Measurements from ENCODE around the gene ERMN.

Gene ERMN

DNA sequence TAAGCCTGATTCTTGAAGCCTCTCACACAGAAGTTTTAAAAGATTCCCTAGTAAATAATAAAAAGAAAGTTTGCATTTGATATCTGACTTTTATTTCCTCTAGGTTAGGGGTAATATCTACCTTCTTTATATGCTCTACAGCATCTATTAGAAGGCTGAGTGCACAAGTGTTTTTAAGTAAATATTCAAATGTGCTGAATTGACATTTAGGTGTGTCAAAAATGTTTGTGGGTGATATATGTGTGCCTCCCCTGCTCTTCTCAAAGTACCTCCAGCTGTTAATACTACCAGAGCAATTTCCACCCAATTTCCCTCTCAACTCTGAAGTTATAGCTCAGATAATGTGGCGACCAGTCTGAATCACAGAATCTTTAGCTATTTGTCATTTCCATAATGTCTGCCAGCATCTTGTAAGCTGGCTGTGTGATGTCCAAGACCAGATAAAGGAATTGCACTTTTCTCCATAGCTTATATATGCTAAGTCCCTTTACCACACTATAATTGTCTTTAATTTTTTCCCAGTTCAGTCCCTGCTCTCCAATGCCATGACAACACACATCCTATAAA, 24.4 kb upstream of the ERMN start:
- TF ChIP-seq ARNTL (CRISPR knock-in tag; IDR thresholded peaks at IDR 0.05; ENCODE audit: borderline replicate concordance, low read depth) (no peak), RARB (CRISPR knock-in tag; IDR thresholded peaks at IDR 0.05) (no peak), ESRRG (CRISPR knock-in tag; IDR thresholded peaks at IDR 0.05) (no peak)
- no peak for ATAC-seq

DNA sequence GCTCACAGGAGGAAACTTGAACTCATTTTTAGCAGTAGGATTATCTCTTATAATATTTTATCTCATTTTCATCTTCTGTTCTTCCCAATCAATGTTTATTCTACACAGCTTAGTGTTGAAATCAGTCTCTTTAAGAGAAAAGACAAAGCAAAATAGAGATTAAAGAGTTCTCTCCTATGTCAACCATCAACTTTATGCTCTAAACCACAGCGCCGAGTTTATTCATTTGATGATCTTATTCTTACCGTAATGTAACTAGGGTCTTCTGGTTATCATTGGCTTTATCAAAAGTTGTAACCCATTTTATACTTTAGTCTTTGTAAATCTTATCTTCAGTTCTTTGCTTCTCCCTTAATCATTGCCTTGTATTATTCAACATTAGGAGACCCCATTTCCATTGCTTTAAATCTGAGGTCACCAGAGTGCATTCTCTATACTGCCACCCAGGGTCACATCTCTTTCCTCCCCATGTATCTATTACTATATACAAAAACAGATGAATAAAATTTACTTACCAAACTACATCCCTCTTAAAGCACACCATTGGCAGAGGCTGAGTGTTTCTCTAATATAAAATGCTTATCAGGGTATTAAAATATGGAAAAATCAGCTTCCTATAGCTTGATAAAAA, 22.8 kb upstream of the ERMN start:
- no peak for ATAC-seq
- TF ChIP-seq ZNF8 (CRISPR knock-in tag; IDR thresholded peaks at IDR 0.05), result no peak
- TF ChIP-seq, protein P1, sequence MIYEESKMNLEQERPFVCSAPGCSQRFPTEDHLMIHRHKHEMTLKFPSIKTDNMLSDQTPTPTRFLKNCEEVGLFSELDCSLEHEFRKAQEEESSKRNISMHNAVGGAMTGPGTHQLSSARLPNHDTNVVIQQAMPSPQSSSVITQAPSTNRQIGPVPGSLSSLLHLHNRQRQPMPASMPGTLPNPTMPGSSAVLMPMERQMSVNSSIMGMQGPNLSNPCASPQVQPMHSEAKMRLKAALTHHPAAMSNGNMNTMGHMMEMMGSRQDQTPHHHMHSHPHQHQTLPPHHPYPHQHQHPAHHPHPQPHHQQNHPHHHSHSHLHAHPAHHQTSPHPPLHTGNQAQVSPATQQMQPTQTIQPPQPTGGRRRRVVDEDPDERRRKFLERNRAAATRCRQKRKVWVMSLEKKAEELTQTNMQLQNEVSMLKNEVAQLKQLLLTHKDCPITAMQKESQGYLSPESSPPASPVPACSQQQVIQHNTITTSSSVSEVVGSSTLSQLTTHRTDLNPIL (CRISPR knock-in tag; IDR thresholded peaks at IDR 0.05; ENCODE audit: low read depth), result no peak
- no peak for TF ChIP-seq ESRRG (CRISPR knock-in tag; IDR thresholded peaks at IDR 0.05)
- TF ChIP-seq TOX (CRISPR knock-in tag; IDR thresholded peaks at IDR 0.05; ENCODE audit: borderline replicate concordance), result no peak
- no peak for TF ChIP-seq BACH2 (CRISPR knock-in tag; IDR thresholded peaks at IDR 0.05; ENCODE audit: borderline replicate concordance)
- TF ChIP-seq ZFP30 (CRISPR knock-in tag; IDR thresholded peaks at IDR 0.05), result no peak
- no peak for TF ChIP-seq GLIS3 (CRISPR knock-in tag; IDR thresholded peaks at IDR 0.05)
- no peak for TF ChIP-seq ZNF70 (CRISPR knock-in tag; IDR thresholded peaks at IDR 0.05)
- no peak for TF ChIP-seq PPARA (CRISPR knock-in tag; IDR thresholded peaks at IDR 0.05; ENCODE audit: borderline replicate concordance)
- TF ChIP-seq, protein P2, sequence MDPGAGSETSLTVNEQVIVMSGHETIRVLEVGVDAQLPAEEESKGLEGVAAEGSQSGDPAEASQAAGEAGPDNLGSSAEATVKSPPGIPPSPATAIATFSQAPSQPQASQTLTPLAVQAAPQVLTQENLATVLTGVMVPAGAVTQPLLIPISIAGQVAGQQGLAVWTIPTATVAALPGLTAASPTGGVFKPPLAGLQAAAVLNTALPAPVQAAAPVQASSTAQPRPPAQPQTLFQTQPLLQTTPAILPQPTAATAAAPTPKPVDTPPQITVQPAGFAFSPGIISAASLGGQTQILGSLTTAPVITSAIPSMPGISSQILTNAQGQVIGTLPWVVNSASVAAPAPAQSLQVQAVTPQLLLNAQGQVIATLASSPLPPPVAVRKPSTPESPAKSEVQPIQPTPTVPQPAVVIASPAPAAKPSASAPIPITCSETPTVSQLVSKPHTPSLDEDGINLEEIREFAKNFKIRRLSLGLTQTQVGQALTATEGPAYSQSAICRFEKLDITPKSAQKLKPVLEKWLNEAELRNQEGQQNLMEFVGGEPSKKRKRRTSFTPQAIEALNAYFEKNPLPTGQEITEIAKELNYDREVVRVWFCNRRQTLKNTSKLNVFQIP (CRISPR knock-in tag; IDR thresholded peaks at IDR 0.05; ENCODE audit: borderline replicate concordance, low read depth), result no peak
- TF ChIP-seq SNAI2 (CRISPR knock-in tag; IDR thresholded peaks at IDR 0.05), result no peak
- no peak for TF ChIP-seq ISL1 (CRISPR knock-in tag; IDR thresholded peaks at IDR 0.05)
- TF ChIP-seq, protein P3, sequence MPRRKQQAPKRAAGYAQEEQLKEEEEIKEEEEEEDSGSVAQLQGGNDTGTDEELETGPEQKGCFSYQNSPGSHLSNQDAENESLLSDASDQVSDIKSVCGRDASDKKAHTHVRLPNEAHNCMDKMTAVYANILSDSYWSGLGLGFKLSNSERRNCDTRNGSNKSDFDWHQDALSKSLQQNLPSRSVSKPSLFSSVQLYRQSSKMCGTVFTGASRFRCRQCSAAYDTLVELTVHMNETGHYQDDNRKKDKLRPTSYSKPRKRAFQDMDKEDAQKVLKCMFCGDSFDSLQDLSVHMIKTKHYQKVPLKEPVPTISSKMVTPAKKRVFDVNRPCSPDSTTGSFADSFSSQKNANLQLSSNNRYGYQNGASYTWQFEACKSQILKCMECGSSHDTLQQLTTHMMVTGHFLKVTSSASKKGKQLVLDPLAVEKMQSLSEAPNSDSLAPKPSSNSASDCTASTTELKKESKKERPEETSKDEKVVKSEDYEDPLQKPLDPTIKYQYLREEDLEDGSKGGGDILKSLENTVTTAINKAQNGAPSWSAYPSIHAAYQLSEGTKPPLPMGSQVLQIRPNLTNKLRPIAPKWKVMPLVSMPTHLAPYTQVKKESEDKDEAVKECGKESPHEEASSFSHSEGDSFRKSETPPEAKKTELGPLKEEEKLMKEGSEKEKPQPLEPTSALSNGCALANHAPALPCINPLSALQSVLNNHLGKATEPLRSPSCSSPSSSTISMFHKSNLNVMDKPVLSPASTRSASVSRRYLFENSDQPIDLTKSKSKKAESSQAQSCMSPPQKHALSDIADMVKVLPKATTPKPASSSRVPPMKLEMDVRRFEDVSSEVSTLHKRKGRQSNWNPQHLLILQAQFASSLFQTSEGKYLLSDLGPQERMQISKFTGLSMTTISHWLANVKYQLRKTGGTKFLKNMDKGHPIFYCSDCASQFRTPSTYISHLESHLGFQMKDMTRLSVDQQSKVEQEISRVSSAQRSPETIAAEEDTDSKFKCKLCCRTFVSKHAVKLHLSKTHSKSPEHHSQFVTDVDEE (CRISPR knock-in tag; IDR thresholded peaks at IDR 0.05), result no peak
- no peak for TF ChIP-seq RARB (CRISPR knock-in tag; IDR thresholded peaks at IDR 0.05)
- TF ChIP-seq, protein P4, sequence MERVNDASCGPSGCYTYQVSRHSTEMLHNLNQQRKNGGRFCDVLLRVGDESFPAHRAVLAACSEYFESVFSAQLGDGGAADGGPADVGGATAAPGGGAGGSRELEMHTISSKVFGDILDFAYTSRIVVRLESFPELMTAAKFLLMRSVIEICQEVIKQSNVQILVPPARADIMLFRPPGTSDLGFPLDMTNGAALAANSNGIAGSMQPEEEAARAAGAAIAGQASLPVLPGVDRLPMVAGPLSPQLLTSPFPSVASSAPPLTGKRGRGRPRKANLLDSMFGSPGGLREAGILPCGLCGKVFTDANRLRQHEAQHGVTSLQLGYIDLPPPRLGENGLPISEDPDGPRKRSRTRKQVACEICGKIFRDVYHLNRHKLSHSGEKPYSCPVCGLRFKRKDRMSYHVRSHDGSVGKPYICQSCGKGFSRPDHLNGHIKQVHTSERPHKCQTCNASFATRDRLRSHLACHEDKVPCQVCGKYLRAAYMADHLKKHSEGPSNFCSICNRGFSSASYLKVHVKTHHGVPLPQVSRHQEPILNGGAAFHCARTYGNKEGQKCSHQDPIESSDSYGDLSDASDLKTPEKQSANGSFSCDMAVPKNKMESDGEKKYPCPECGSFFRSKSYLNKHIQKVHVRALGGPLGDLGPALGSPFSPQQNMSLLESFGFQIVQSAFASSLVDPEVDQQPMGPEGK (CRISPR knock-in tag; IDR thresholded peaks at IDR 0.05; ENCODE audit: borderline replicate concordance), result no peak
- no peak for TF ChIP-seq ARNTL (CRISPR knock-in tag; IDR thresholded peaks at IDR 0.05; ENCODE audit: borderline replicate concordance, low read depth)
- no peak for TF ChIP-seq TCF4 (CRISPR knock-in tag; IDR thresholded peaks at IDR 0.05; ENCODE audit: borderline replicate concordance)
- TF ChIP-seq, protein P5, sequence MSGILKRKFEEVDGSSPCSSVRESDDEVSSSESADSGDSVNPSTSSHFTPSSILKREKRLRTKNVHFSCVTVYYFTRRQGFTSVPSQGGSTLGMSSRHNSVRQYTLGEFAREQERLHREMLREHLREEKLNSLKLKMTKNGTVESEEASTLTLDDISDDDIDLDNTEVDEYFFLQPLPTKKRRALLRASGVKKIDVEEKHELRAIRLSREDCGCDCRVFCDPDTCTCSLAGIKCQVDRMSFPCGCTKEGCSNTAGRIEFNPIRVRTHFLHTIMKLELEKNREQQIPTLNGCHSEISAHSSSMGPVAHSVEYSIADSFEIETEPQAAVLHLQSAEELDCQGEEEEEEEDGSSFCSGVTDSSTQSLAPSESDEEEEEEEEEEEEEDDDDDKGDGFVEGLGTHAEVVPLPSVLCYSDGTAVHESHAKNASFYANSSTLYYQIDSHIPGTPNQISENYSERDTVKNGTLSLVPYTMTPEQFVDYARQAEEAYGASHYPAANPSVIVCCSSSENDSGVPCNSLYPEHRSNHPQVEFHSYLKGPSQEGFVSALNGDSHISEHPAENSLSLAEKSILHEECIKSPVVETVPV (CRISPR knock-in tag; IDR thresholded peaks at IDR 0.05), result no peak
- no peak for TF ChIP-seq ZFP3 (CRISPR knock-in tag; IDR thresholded peaks at IDR 0.05)
- TF ChIP-seq OSR1 (CRISPR knock-in tag; IDR thresholded peaks at IDR 0.05), result no peak
